Lower leg skin (tissue), 3 donors: ENCODE measurements around the gene POFUT1.

Source experiments
- CTCF ChIP-seq, 3 donors: fragments of 450-650 bp; IDR thresholded peaks; one replicate each; pipeline ENCODE4 v1.5.1; 2016; ENCODE audit warnings: antibody characterized with exemption in 3 of 3, mild to moderate bottlenecking in 3 of 3, moderate library complexity in 2 of 3
- POLR2A ChIP-seq, 2 donors: fragments of 450-650 bp; IDR thresholded peaks; one replicate each; pipeline ENCODE4 v1.6.1; 2016 to 2017; ENCODE audit warnings: antibody characterized with exemption in 2 of 2, mild to moderate bottlenecking in 1 of 2, moderate library complexity in 1 of 2

- TF ChIP-seq CTCF (IDR thresholded peaks at IDR 0.05) (no peak), POLR2A (IDR thresholded peaks at IDR 0.05) (no peak)
Observed at GRCh38 chr20:32193996-32194395, 13.7 kb upstream of the POFUT1 start.
